Lower leg skin (tissue), 3 donors: Measurements from ENCODE around the gene CD180.

Experiments
- CTCF ChIP-seq, 3 donors: fragments of 450-650 bp; IDR thresholded peaks; one replicate each; pipeline ENCODE4 v1.5.1; 2016; ENCODE audit warnings: antibody characterized with exemption in 3 of 3, mild to moderate bottlenecking in 3 of 3, moderate library complexity in 2 of 3
- POLR2A ChIP-seq, 2 donors: fragments of 450-650 bp; IDR thresholded peaks; one replicate each; pipeline ENCODE4 v1.6.1; 2016 to 2017; ENCODE audit warnings: antibody characterized with exemption in 2 of 2, mild to moderate bottlenecking in 1 of 2, moderate library complexity in 1 of 2

DNA sequence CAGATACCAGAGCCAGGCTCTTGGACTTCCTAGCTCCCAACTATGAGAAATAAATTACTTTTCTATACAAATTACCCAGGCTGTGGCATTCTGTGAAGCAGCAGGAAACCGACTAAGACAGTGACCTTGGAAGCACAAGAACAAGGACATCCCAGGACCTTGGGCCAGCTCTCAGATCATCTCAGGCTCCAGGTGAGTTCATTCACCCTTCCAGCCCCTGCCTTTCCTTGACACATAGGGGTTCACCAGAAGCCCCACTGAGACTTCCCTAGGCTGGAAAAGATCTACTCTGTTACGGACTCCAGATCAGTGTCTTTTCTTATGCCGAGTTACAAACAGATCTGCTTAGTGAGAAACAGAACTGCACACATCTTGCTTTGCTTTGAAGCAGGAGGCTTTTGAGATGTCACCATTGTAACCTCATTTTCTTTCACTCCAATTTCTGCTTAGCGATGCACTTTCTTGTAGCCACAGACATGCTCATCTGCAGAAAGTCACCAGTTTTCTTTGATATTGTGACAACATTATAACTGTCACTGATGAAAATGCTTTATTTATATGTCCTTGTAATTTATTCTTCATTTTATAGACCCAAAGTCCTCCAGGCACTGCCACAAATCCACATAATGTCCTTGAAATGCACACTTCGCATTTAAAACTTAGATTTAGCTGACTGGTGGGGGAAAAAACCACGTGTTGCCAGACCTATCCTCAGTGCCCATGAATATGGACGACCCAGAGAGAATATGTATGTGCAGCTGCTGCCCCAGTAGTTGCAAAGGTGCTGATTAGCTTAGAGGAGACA, 8.1 kb downstream of the CD180 start:
- TF ChIP-seq CTCF (IDR thresholded peaks at IDR 0.05) (no peak), POLR2A (IDR thresholded peaks at IDR 0.05) (no peak)
